A673 (cell line): ENCODE results near the gene MMD. TPM values are rescaled to one million over a fixed set of nuclear protein-coding genes. Genes with fewer than 3 reads are reported as not detected.

Experiments
- BruUV-seq: library from RNA; stranded (reverse); fragments of 400-500 nt; replicated peaks from 2 replicates; lab custom pipeline; 2021; lab: Mats Ljungman, UMichigan
- CTCF ChIA-PET: fragments of 300-600 bp; sonication (Branson Sonifier 250); formaldehyde crosslinking; loops from one replicate; lab custom pipeline; 2022; ENCODE audit warnings: antibody characterized with exemption; lab: Charles Lee
- POLR2A ChIA-PET: fragments of 300-600 bp; sonication (Branson Sonifier 250); formaldehyde crosslinking; loops from one replicate; lab custom pipeline; 2022; ENCODE audit warnings: antibody characterized with exemption; ENCODE audit not compliant: low non-redundant PET; lab: Charles Lee
- DNase-seq: peaks from one replicate; pipeline ENCODE4 v3.0.0-alpha.2; 2015; ENCODE audit warnings: low spot score
- H3K27ac ChIP-seq: fragments of 200-600 bp; sonication (generic); 2 replicates; pipeline ENCODE4 v1.5.1; 2016; ENCODE audit warnings: mixed run types, low read depth, mild to moderate bottlenecking, mixed read lengths, antibody characterized with exemption, low read length; ENCODE audit not compliant: poor library complexity, severe bottlenecking
- H3K27me3 ChIP-seq: fragments of 200-600 bp; sonication (generic); replicated peaks from 2 replicates; pipeline ENCODE4 v1.6.1; 2017; ENCODE audit warnings: mixed run types, low read depth, mild to moderate bottlenecking, mixed read lengths, antibody characterized with exemption, low read length; ENCODE audit not compliant: insufficient read depth, poor library complexity
- H3K36me3 ChIP-seq: fragments of 200-600 bp; sonication (generic); 2 replicates; pipeline ENCODE4 v1.6.1; 2016; ENCODE audit warnings: mixed run types, mild to moderate bottlenecking, mixed read lengths, antibody characterized with exemption, low read length; ENCODE audit not compliant: insufficient read depth, poor library complexity, severe bottlenecking
- H3K4me1 ChIP-seq: fragments of 200-600 bp; sonication (generic); 2 replicates; pipeline ENCODE4 v1.6.1; 2017; ENCODE audit warnings: mixed run types, mild to moderate bottlenecking, mixed read lengths, antibody characterized with exemption, low read length; ENCODE audit not compliant: insufficient read depth, poor library complexity, severe bottlenecking
- H3K4me3 ChIP-seq: fragments of 200-600 bp; sonication (generic); 2 replicates; pipeline ENCODE4 v1.5.1; 2016; ENCODE audit warnings: low read depth, mixed run types, mild to moderate bottlenecking, mixed read lengths, low read length; ENCODE audit not compliant: poor library complexity, severe bottlenecking
- H3K9me3 ChIP-seq: fragments of 200-600 bp; sonication (generic); 2 replicates; pipeline ENCODE4 v1.6.1; 2016; ENCODE audit warnings: mixed run types, low read depth, mild to moderate bottlenecking, mixed read lengths, antibody characterized with exemption, low read length; ENCODE audit not compliant: poor library complexity, severe bottlenecking
- CTCF ChIP-seq: fragments of 300-800, 200-600 bp; sonication (generic); conservative IDR thresholded peaks from 2 replicates; pipeline ENCODE4 v1.5.1; 2017; ENCODE audit warnings: low read depth, mild to moderate bottlenecking, antibody characterized with exemption, low read length, moderate library complexity, mixed read lengths
- EZH2 ChIP-seq: fragments of 200-600 bp; sonication (generic); IDR thresholded peaks from 2 replicates; pipeline ENCODE4 v1.6.1; 2017; ENCODE audit warnings: borderline replicate concordance, low read depth, mild to moderate bottlenecking, mixed read lengths, antibody characterized with exemption, low read length; ENCODE audit not compliant: poor library complexity, severe bottlenecking
- intact Hi-C: fragments of 100-400 bp; cut with micrococcal nuclease; formaldehyde crosslinking; loops from one replicate; pipeline ENCODE4 v1.10.0; 2022; ENCODE audit not compliant: unreplicated experiment
- total RNA-seq: library from RNA; stranded (reverse); gene quantifications from 2 replicates; pipeline ENCODE4 v1.2.3, GENCODE V29; 2021

The MMD gene
- total RNA-seq, 1 experiment from 2014 or later = 24.9 TPM

GRCh38 chr17:55395803-55396505, 25.7 kb downstream of the MMD start:
- BruUV-seq = no TSS peak
- Histone ChIP-seq H3K27ac (no peak overlapping the region), H3K9me3 (no peaks in the 10 kb centered on the region), H3K4me3 (no peak overlapping the region), H3K36me3 (peaks cover 12% of the 10 kb centered on the region), H3K4me1 (no peaks in the 10 kb centered on the region), H3K27me3 (no peaks in the 10 kb centered on the region)
- TF ChIP-seq EZH2 (no peak), CTCF (no peak)
- ChIA-PET CTCF (no interaction called here), POLR2A (no interaction called here)
- DNase-seq = no peak
- intact Hi-C loops = no loop called here

GRCh38 chr17:55394357-55395021, 27.1 kb downstream of the MMD start:
- Histone ChIP-seq H3K4me1 (no peaks in the 10 kb centered on the region), H3K27ac (no peak overlapping the region), H3K4me3 (no peak overlapping the region), H3K27me3 (no peaks in the 10 kb centered on the region), H3K9me3 (no peaks in the 10 kb centered on the region), H3K36me3 (peaks cover 12% of the 10 kb centered on the region)
- ChIA-PET CTCF (no interaction called here), POLR2A (no interaction called here)
- no TSS peak for BruUV-seq
- intact Hi-C loops = no loop called here
- TF ChIP-seq CTCF (no peak), EZH2 (no peak)
- no peak for DNase-seq

GRCh38 chr17:55391764-55392467, 29.7 kb downstream of the MMD start:
- Histone ChIP-seq H3K36me3 (peaks cover 6% of the 10 kb centered on the region), H3K4me1 (no peaks in the 10 kb centered on the region), H3K4me3 (no peak overlapping the region), H3K9me3 (no peaks in the 10 kb centered on the region), H3K27ac (no peak overlapping the region), H3K27me3 (no peaks in the 10 kb centered on the region)
- no peak for DNase-seq
- BruUV-seq = no TSS peak
- ChIA-PET POLR2A (no interaction called here), CTCF (no interaction called here)
- no peak for TF ChIP-seq EZH2
- intact Hi-C loops = no loop called here
